Ecto neural progenitor cell (in vitro differentiated cells): ENCODE measurements around the gene STX4.

Experiments used
- DNase-seq: peaks from one replicate; pipeline ENCODE4 v3.0.0-alpha.2; 2018; ENCODE audit warnings: low spot score

Gene STX4

GRCh38 chr16:31083556-31083955 is 50.2 kb downstream of the STX4 start:
- no peak for DNase-seq

- no peak for DNase-seq
Observed at GRCh38 chr16:31083981-31084380, 50.6 kb downstream of the STX4 start.

GRCh38 chr16:31084584-31085302 is 51.4 kb downstream of the STX4 start:
- DNase-seq, result no peak

- no peak for DNase-seq
Observed at GRCh38 chr16:31085411-31085810, 52.1 kb downstream of the STX4 start.

- no peak for DNase-seq
Observed at GRCh38 chr16:31085873-31086628, 52.7 kb downstream of the STX4 start.

- no peak for DNase-seq
Observed at GRCh38 chr16:31086629-31086906, 53.2 kb downstream of the STX4 start.

GRCh38 chr16:31087481-31087880 is 54.1 kb downstream of the STX4 start:
- no peak for DNase-seq

- no peak for DNase-seq
Observed at GRCh38 chr16:31087971-31088370, 54.6 kb downstream of the STX4 start.

- no peak for DNase-seq
Observed at GRCh38 chr16:31088459-31089183, 55.3 kb downstream of the STX4 start, which contains the start of gene PRSS53. TSS of gene PRSS53 (minus strand) at chr16:31088943. CDS start at chr16:31088809, 134 bp downstream.

GRCh38 chr16:31089199-31089598 is 55.8 kb downstream of the STX4 start:
- no peak for DNase-seq
